Measurements from ENCODE around the gene ORC6.

GRCh38 chr16:46658925-46659324 is 30.5 kb upstream of the ORC6 start:
- TF ChIP-seq POLR2A (IDR thresholded peaks at IDR 0.05; ENCODE audit: low read length): no peak
- TF ChIP-seq GATA1 (IDR thresholded peaks at IDR 0.05; ENCODE audit: low read depth, low read length): no peak
